ENCODE data around the gene STIP1.

GRCh38 chr11:64203421-64204079, 17.6 kb downstream of the STIP1 start:
- TF ChIP-seq CTCF (IDR thresholded peaks at IDR 0.05 in 8 of 11, conservative IDR thresholded peaks at IDR 0.05 in 3 of 11), result no peak
- no peak for TF ChIP-seq POLR2A (IDR thresholded peaks at IDR 0.05)
